ENCODE results near the gene CRYL1. TPM values are rescaled to one million over a fixed set of nuclear protein-coding genes. Genes with fewer than 3 reads are reported as not detected.

Gene CRYL1
- total RNA-seq: 41.9 TPM

GRCh38 chr13:20525601-20526544 lies at the start of gene CRYL1:
Gene CRYL1 (minus strand): TSS chr13:20525857. CDS start chr13:20525794, 63 bp downstream.

GRCh38 chr13:20566898-20567874 lies 41.5 kb upstream of the CRYL1 start, which contains the start of gene IFT88:
Gene IFT88 (plus strand): TSS chr13:20567157. CDS start chr13:20574386, 7,229 bp downstream.

Other genes starting within 250 kb of the CRYL1 start
- gene IFT88, start 41.3 kb upstream of the CRYL1 start, total RNA-seq: 46.1 TPM
- gene IL17D, start 177.8 kb upstream of the CRYL1 start, total RNA-seq: 12.7 TPM
- gene EEF1AKMT1, start 248.1 kb upstream of the CRYL1 start, total RNA-seq: 8.3 TPM

Measured in camera-type eye (tissue), 1 donor.